LoVo (cell line): ENCODE measurements around the gene CNOT6L.
"Not testable (repeated sequence)": the region's sequence is repeated elsewhere in the genome, so short reads cannot be mapped to it uniquely, and the experiment has no call there.

Experiments
- DNase-seq: peaks from one replicate; pipeline ENCODE4 v3.0.0-alpha.2; 2016; ENCODE audit warnings: low spot score

Gene CNOT6L

GRCh38 chr4:77782102-77782835 lies 36.9 kb downstream of the CNOT6L start:
- no peak for DNase-seq

GRCh38 chr4:77780762-77781161 lies 38.4 kb downstream of the CNOT6L start:
- DNase-seq, result not testable (repeated sequence)

GRCh38 chr4:77777135-77777807 lies 41.9 kb downstream of the CNOT6L start:
- DNase-seq, result no peak

GRCh38 chr4:77776182-77777134 lies 42.7 kb downstream of the CNOT6L start:
- DNase-seq, result no peak

GRCh38 chr4:77773101-77773500 lies 46.1 kb downstream of the CNOT6L start:
- no peak for DNase-seq

- DNase-seq, result no peak
Measured at GRCh38 chr4:77771566-77771965, 47.6 kb downstream of the CNOT6L start.

GRCh38 chr4:77765720-77766119 lies 53.4 kb downstream of the CNOT6L start:
- DNase-seq, result no peak

GRCh38 chr4:77762531-77762930 lies 56.6 kb downstream of the CNOT6L start:
- DNase-seq, result no peak

- DNase-seq, result no peak
Measured at GRCh38 chr4:77761595-77761994, 57.6 kb downstream of the CNOT6L start.

- no peak for DNase-seq
Measured at GRCh38 chr4:77758804-77759203, 60.4 kb downstream of the CNOT6L start.

GRCh38 chr4:77751764-77752163 lies 67.4 kb downstream of the CNOT6L start:
- DNase-seq, result no peak

- no peak for DNase-seq
Measured at GRCh38 chr4:77745792-77746191, 73.4 kb downstream of the CNOT6L start.

GRCh38 chr4:77742054-77742453 lies 77.1 kb downstream of the CNOT6L start:
- no peak for DNase-seq

GRCh38 chr4:77740480-77740879 lies 78.7 kb downstream of the CNOT6L start:
- no peak for DNase-seq

GRCh38 chr4:77734928-77735327 lies 84.2 kb downstream of the CNOT6L start:
- DNase-seq, result peak; percentile 71

GRCh38 chr4:77731656-77732055 lies 87.5 kb downstream of the CNOT6L start:
- DNase-seq, result no peak

GRCh38 chr4:77728420-77728819 lies 90.7 kb downstream of the CNOT6L start:
- no peak for DNase-seq

GRCh38 chr4:77721073-77721472 lies 98.1 kb downstream of the CNOT6L start:
- DNase-seq, result no peak

GRCh38 chr4:77718500-77718899 lies 100.7 kb downstream of the CNOT6L start:
- DNase-seq, result not testable (repeated sequence)

- DNase-seq, result no peak
Measured at GRCh38 chr4:77715414-77716290, 103.5 kb downstream of the CNOT6L start.

- no peak for DNase-seq
Measured at GRCh38 chr4:77714514-77714913, 104.7 kb downstream of the CNOT6L start.

- DNase-seq, result no peak
Measured at GRCh38 chr4:77713884-77714283, 105.3 kb downstream of the CNOT6L start.
